Measurements from ENCODE around the gene PTPRD. TPM values are rescaled to one million over a fixed set of nuclear protein-coding genes. Genes with fewer than 3 reads are reported as not detected.

PTPRD gene
- total RNA-seq, 1 donor from 2014 or later = 30.8 TPM

- no peak overlapping the region for H3K4me3 ChIP-seq
- no peaks in the 10 kb centered on the region for H3K27me3 ChIP-seq
- no peaks in the 10 kb centered on the region for H3K36me3 ChIP-seq
- ATAC-seq (peak; percentile 51), DNase-seq (no peak)
- no peak overlapping the region for H3K27ac ChIP-seq
- H3K9me3 ChIP-seq = no peaks in the 10 kb centered on the region
- TF ChIP-seq, protein P1, sequence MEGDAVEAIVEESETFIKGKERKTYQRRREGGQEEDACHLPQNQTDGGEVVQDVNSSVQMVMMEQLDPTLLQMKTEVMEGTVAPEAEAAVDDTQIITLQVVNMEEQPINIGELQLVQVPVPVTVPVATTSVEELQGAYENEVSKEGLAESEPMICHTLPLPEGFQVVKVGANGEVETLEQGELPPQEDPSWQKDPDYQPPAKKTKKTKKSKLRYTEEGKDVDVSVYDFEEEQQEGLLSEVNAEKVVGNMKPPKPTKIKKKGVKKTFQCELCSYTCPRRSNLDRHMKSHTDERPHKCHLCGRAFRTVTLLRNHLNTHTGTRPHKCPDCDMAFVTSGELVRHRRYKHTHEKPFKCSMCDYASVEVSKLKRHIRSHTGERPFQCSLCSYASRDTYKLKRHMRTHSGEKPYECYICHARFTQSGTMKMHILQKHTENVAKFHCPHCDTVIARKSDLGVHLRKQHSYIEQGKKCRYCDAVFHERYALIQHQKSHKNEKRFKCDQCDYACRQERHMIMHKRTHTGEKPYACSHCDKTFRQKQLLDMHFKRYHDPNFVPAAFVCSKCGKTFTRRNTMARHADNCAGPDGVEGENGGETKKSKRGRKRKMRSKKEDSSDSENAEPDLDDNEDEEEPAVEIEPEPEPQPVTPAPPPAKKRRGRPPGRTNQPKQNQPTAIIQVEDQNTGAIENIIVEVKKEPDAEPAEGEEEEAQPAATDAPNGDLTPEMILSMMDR (IDR thresholded peaks at IDR 0.05) = no peak
- intact Hi-C loops (cut with DNase I) = no loop called here
- no peaks in the 10 kb centered on the region for H3K4me1 ChIP-seq
Measured at GRCh38 chr9:9521033-9521779, 1091.6 kb downstream of the PTPRD start.

- intact Hi-C loops (cut with DNase I) = no loop called here
- H3K27me3 ChIP-seq = no peaks in the 10 kb centered on the region
- DNase-seq = no peak
- H3K4me1 ChIP-seq = no peaks in the 10 kb centered on the region
- H3K9me3 ChIP-seq = no peaks in the 10 kb centered on the region
- H3K4me3 ChIP-seq = no peak overlapping the region
- no peak overlapping the region for H3K27ac ChIP-seq
- TF ChIP-seq, protein P1 (IDR thresholded peaks at IDR 0.05) = no peak
- no peaks in the 10 kb centered on the region for H3K36me3 ChIP-seq
- peak; percentile 87 for ATAC-seq
Measured at GRCh38 chr9:9504869-9505268, 1107.9 kb downstream of the PTPRD start.

- H3K4me1 ChIP-seq = no peaks in the 10 kb centered on the region
- no peaks in the 10 kb centered on the region for H3K36me3 ChIP-seq
- no peak overlapping the region for H3K27ac ChIP-seq
- intact Hi-C loops (cut with DNase I) = no loop called here
- no peaks in the 10 kb centered on the region for H3K27me3 ChIP-seq
- TF ChIP-seq, protein P1 (IDR thresholded peaks at IDR 0.05) = no peak
- H3K9me3 ChIP-seq = no peaks in the 10 kb centered on the region
- DNase-seq (no peak), ATAC-seq (no peak)
- H3K4me3 ChIP-seq = no peak overlapping the region
Measured at GRCh38 chr9:9499546-9499945, 1113.3 kb downstream of the PTPRD start.

GRCh38 chr9:9498846-9499245 lies 1114.0 kb downstream of the PTPRD start:
- DNase-seq = no peak
- intact Hi-C loops (cut with DNase I) = no loop called here

DNA sequence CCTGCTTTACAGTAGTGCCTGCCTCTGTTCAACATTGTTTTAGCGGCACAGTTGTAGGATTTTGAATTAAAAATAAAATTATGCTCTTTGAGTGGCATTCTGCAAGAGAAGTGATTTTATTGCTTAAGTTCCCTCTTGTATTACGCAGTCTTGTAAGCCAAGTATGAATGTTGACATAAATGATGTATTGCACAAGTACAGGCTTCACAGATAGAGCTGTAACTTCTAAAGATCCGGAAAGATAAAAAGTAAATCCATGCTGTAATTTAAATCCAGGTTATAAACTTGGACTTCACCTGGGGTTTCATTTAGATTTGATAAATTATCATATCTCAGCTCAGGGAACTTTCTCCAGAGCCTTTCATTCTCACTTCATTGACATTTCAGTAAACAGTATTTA lies 1114.7 kb downstream of the PTPRD start:
- H3K36me3 ChIP-seq = no peaks in the 10 kb centered on the region
- no peaks in the 10 kb centered on the region for H3K4me1 ChIP-seq
- TF ChIP-seq, protein P1 (IDR thresholded peaks at IDR 0.05) = no peak
- no peak overlapping the region for H3K27ac ChIP-seq
- H3K4me3 ChIP-seq = no peak overlapping the region
- no peak for DNase-seq
- no peaks in the 10 kb centered on the region for H3K27me3 ChIP-seq
- no peaks in the 10 kb centered on the region for H3K9me3 ChIP-seq
- ATAC-seq = peak; percentile 46
- intact Hi-C loops (cut with DNase I) = no loop called here

More at GRCh38 chr9:9498846-9499245, 1114.0 kb downstream of the PTPRD start:
- Histone ChIP-seq H3K27ac (no peak overlapping the region), H3K9me3 (no peaks in the 10 kb centered on the region), H3K27me3 (no peaks in the 10 kb centered on the region), H3K4me1 (no peaks in the 10 kb centered on the region), H3K36me3 (no peaks in the 10 kb centered on the region), H3K4me3 (no peak overlapping the region)
- ATAC-seq = no peak
- TF ChIP-seq, protein P1 (IDR thresholded peaks at IDR 0.05) = no peak
